Measurements from ENCODE around the gene HS6ST1.

HS6ST1 gene

GRCh38 chr2:128298286-128298685 is 20.4 kb downstream of the HS6ST1 start:
- no peak for DNase-seq (ENCODE audit: low read depth)

GRCh38 chr2:128293870-128294455 is 24.7 kb downstream of the HS6ST1 start:
- DNase-seq (ENCODE audit: low read depth): no peak

- no peak for DNase-seq (ENCODE audit: low read depth)
Observed at GRCh38 chr2:128293426-128293755, 25.3 kb downstream of the HS6ST1 start.

GRCh38 chr2:128292599-128293425 is 25.9 kb downstream of the HS6ST1 start:
- no peak for DNase-seq (ENCODE audit: low read depth)

- no peak for DNase-seq (ENCODE audit: low read depth)
Observed at GRCh38 chr2:128291844-128292598, 26.6 kb downstream of the HS6ST1 start.

GRCh38 chr2:128291161-128291843 is 27.4 kb downstream of the HS6ST1 start:
- no peak for DNase-seq (ENCODE audit: low read depth)

- DNase-seq (ENCODE audit: low read depth): no peak
Observed at GRCh38 chr2:128290356-128290755, 28.3 kb downstream of the HS6ST1 start.

- no peak for DNase-seq (ENCODE audit: low read depth)
Observed at GRCh38 chr2:128289439-128289838, 29.2 kb downstream of the HS6ST1 start.

GRCh38 chr2:128288781-128289180 is 29.9 kb downstream of the HS6ST1 start:
- no peak for DNase-seq (ENCODE audit: low read depth)

GRCh38 chr2:128287780-128288735 is 30.6 kb downstream of the HS6ST1 start:
- DNase-seq (ENCODE audit: low read depth): no peak

- DNase-seq (ENCODE audit: low read depth): no peak
Observed at GRCh38 chr2:128286905-128287779, 31.5 kb downstream of the HS6ST1 start.

GRCh38 chr2:128286011-128286721 is 32.5 kb downstream of the HS6ST1 start:
- no peak for DNase-seq (ENCODE audit: low read depth)

GRCh38 chr2:128285329-128285931 is 33.2 kb downstream of the HS6ST1 start:
- no peak for DNase-seq (ENCODE audit: low read depth)

- DNase-seq (ENCODE audit: low read depth): no peak
Observed at GRCh38 chr2:128284841-128285240, 33.8 kb downstream of the HS6ST1 start.

- DNase-seq (ENCODE audit: low read depth): no peak
Observed at GRCh38 chr2:128284037-128284441, 34.6 kb downstream of the HS6ST1 start.

- DNase-seq (ENCODE audit: low read depth): no peak
Observed at GRCh38 chr2:128282976-128283810, 35.5 kb downstream of the HS6ST1 start.

- DNase-seq (ENCODE audit: low read depth): no peak
Observed at GRCh38 chr2:128282246-128282975, 36.3 kb downstream of the HS6ST1 start.

- no peak for DNase-seq (ENCODE audit: low read depth)
Observed at GRCh38 chr2:128281852-128282245, 36.8 kb downstream of the HS6ST1 start.

Measured in activated T-cell treated with anti-CD3 and anti-CD28 coated beads for 1 hour (primary cell).